HEK293 (cell line): ENCODE data around the gene BMERB1.

Source experiments
- ZNF138 ChIP-seq: fragments of 450-650 bp; formaldehyde crosslinking; IDR thresholded peaks from 2 replicates; pipeline ENCODE4 v1.5.1; 2016; ENCODE audit warnings: missing biosample characterization, missing genetic modification characterization, borderline replicate concordance
- ZNF169 ChIP-seq: fragments of 450-650 bp; formaldehyde crosslinking; IDR thresholded peaks from 2 replicates; pipeline ENCODE4 v1.5.1; 2016; ENCODE audit warnings: missing biosample characterization, missing genetic modification characterization
- TF ChIP-seq, protein P1 (sequence below): fragments of 450-650 bp; formaldehyde crosslinking; IDR thresholded peaks from 2 replicates; pipeline ENCODE4 v1.5.1; 2016; ENCODE audit warnings: missing biosample characterization, missing genetic modification characterization

DNA sequence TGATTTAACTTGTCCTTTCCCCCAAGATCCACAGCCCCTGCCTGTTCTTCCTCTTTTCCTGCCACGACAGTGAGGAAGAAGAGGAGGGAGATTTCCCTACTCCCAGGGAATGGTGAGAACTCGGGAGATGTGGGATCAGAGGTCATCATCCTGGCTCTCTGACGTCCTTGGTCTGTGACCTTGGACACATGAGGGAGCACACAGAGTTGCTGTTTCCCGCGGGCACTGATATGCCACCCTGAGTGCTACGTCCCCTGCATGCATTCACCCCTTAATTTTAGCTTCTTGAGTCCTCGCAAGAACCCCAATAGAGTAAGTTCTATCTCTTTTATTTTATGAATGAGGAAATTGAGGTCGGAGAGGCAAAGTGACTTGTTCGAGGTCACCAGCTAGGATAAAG lies 85.4 kb downstream of the BMERB1 start:
- TF ChIP-seq, protein P1, sequence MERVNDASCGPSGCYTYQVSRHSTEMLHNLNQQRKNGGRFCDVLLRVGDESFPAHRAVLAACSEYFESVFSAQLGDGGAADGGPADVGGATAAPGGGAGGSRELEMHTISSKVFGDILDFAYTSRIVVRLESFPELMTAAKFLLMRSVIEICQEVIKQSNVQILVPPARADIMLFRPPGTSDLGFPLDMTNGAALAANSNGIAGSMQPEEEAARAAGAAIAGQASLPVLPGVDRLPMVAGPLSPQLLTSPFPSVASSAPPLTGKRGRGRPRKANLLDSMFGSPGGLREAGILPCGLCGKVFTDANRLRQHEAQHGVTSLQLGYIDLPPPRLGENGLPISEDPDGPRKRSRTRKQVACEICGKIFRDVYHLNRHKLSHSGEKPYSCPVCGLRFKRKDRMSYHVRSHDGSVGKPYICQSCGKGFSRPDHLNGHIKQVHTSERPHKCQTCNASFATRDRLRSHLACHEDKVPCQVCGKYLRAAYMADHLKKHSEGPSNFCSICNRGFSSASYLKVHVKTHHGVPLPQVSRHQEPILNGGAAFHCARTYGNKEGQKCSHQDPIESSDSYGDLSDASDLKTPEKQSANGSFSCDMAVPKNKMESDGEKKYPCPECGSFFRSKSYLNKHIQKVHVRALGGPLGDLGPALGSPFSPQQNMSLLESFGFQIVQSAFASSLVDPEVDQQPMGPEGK (tag by site-specific recombination), result no peak
- TF ChIP-seq ZNF169 (tag by site-specific recombination), result no peak
- no peak for TF ChIP-seq ZNF138 (tag by site-specific recombination)
